Uterus (tissue), 2 donors: Measurements from ENCODE around the gene DYDC2.

ENCODE experiments used
- POLR2A ChIP-seq, 2 donors: fragments of 450-650 bp; IDR thresholded peaks; one replicate each; pipeline ENCODE4 v1.6.1; 2016; ENCODE audit warnings: antibody characterized with exemption in 2 of 2, mild to moderate bottlenecking in 1 of 2, moderate library complexity in 1 of 2
- TF ChIP-seq, protein P1 (sequence below), 4 experiments: fragments of 200-600 bp in 2 of 4; fragments of 450-650 bp in 2 of 4; sonication (generic) in 2 of 4; IDR thresholded peaks; one replicate each; pipeline ENCODE4 v1.5.1; 2016 to 2019; ENCODE audit warnings: antibody characterized with exemption in 4 of 4, mild to moderate bottlenecking in 2 of 4, moderate library complexity in 1 of 4

DNA sequence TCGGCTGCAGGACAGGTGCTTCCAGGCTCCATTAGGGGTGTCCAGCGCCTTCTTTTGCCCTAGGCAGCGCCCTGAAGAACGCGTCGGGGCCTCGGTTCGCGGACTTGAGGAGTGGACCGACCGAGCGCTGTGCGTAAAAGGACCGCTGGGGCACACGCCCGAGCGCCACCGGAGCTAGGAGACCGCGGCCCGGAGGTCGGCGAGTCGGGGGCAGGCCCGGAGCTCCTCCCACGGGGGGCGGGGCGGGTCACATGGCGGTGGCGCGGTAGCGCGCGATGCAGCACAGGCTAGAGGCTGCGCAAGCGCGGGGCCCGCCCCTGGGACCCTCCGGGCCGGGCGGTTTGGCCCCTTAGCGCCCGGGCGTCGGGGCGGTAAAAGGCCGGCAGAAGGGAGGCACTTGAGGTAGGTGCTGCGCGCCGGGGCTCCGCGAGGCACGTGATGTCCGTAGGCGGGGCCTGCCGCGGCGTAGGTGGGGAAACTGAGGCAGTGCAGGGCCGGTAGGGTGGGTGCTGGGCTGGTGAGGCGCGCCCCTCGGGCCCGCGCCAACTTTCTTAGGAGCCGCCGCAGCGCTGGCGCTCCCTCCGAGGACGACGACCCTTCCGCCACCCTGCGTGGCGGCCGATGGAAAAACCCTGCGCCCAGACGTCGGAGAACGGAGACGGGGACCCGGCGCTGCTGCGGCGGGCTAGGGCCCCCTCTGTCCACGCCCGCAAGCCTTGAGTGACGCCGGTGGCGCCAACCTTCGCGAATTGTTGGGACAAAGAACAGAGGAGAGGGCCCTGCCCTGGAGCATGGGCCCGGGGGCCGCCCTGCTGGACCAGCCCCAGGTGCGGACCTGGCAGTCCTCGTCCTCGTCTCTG, 51.9 kb downstream of the DYDC2 start, which contains the start of gene PRXL2A:
- TF ChIP-seq, protein P1, sequence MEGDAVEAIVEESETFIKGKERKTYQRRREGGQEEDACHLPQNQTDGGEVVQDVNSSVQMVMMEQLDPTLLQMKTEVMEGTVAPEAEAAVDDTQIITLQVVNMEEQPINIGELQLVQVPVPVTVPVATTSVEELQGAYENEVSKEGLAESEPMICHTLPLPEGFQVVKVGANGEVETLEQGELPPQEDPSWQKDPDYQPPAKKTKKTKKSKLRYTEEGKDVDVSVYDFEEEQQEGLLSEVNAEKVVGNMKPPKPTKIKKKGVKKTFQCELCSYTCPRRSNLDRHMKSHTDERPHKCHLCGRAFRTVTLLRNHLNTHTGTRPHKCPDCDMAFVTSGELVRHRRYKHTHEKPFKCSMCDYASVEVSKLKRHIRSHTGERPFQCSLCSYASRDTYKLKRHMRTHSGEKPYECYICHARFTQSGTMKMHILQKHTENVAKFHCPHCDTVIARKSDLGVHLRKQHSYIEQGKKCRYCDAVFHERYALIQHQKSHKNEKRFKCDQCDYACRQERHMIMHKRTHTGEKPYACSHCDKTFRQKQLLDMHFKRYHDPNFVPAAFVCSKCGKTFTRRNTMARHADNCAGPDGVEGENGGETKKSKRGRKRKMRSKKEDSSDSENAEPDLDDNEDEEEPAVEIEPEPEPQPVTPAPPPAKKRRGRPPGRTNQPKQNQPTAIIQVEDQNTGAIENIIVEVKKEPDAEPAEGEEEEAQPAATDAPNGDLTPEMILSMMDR (IDR thresholded peaks at IDR 0.05) = peak in 1 of 4 experiments; percentile 38
- TF ChIP-seq POLR2A (IDR thresholded peaks at IDR 0.05) = peak; percentile 41 to 74
